Measurements from ENCODE around the gene MRTO4. TPM values are rescaled to one million over a fixed set of nuclear protein-coding genes. Genes with fewer than 3 reads are reported as not detected.
A peak's percentile ranks its signal among the peaks of the same experiment; 100 is the strongest.

The MRTO4 gene
- total RNA-seq, 3 donors from 2014 or later (not counting 1 experiment from before 2014, with no cell fraction given), result 9.7 to 15.8 (median 13.5) TPM

- Mint-ChIP-seq H3K9me3 (no peaks in the 10 kb centered on the region), H3K4me3 (no peak overlapping the region)
- intact Hi-C loops (cut with micrococcal nuclease), result no loop called here
Observed at GRCh38 chr1:19206947-19207346, 44.7 kb upstream of the MRTO4 start.

GRCh38 chr1:19208710-19209438 lies 42.7 kb upstream of the MRTO4 start:
- Mint-ChIP-seq H3K4me1 (peaks cover 52 to 65% of the 10 kb centered on the region in 2 donors), H3K27ac (peak overlapping the region; percentile 99 to 100), H3K27me3 (ENCODE audit: low read depth in 2 of 2) (no peaks in the 10 kb centered on the region), H3K36me3 (no peaks in the 10 kb centered on the region), H3K4me3 (peak overlapping the region; percentile 97), H3K9me3 (no peaks in the 10 kb centered on the region)
- H3K27me3 ChIP-seq (ENCODE audit: control insufficient read depth, insufficient read depth, low read length), result no peaks in the 10 kb centered on the region
- H3K4me3 ChIP-seq (ENCODE audit: low read length), result peak overlapping the region; percentile 84
- 0% methylated on average over 2 of the region's 8 CpGs for WGBS (ENCODE audit: insufficient coverage)
- peaks cover 8% of the 10 kb centered on the region for H3K4me1 ChIP-seq (ENCODE audit: control insufficient read depth, insufficient read depth, low read length)
- peak overlapping the region; percentile 93 for H3K27ac ChIP-seq (ENCODE audit: low read length)
- H3K36me3 ChIP-seq (ENCODE audit: control insufficient read depth, insufficient read depth, low read length), result peaks cover 4% of the 10 kb centered on the region
- intact Hi-C loops (cut with micrococcal nuclease), result no loop called here
- H3K9me3 ChIP-seq (ENCODE audit: control insufficient read depth, insufficient read depth, low read length), result no peaks in the 10 kb centered on the region
- DNase-seq (no peak), ATAC-seq (no peak)
- TF ChIP-seq CTCF (IDR thresholded peaks at IDR 0.05), result no peak

More at GRCh38 chr1:19206947-19207346, 44.7 kb upstream of the MRTO4 start:
- H3K4me1 ChIP-seq (ENCODE audit: control insufficient read depth, insufficient read depth, low read length), result peaks cover 9% of the 10 kb centered on the region
- no peak for ATAC-seq
- no peaks in the 10 kb centered on the region for H3K27me3 Mint-ChIP-seq (ENCODE audit: low read depth in 2 of 2)
- H3K27ac ChIP-seq (ENCODE audit: low read length), result no peak overlapping the region
- no peaks in the 10 kb centered on the region for H3K36me3 Mint-ChIP-seq
- H3K27ac Mint-ChIP-seq, result peak overlapping the region in 1 of 2 donors; percentile 42
- TF ChIP-seq CTCF (IDR thresholded peaks at IDR 0.05), result no peak
- H3K36me3 ChIP-seq (ENCODE audit: control insufficient read depth, insufficient read depth, low read length), result no peaks in the 10 kb centered on the region
- WGBS (ENCODE audit: insufficient coverage), result 47% methylated on average over 3 of the region's 3 CpGs
- no peaks in the 10 kb centered on the region for H3K9me3 ChIP-seq (ENCODE audit: control insufficient read depth, insufficient read depth, low read length)
- H3K27me3 ChIP-seq (ENCODE audit: control insufficient read depth, insufficient read depth, low read length), result no peaks in the 10 kb centered on the region
- H3K4me3 ChIP-seq (ENCODE audit: low read length), result no peak overlapping the region
- peaks cover 49 to 65% of the 10 kb centered on the region in 2 donors for H3K4me1 Mint-ChIP-seq
- DNase-seq, result no peak

GRCh38 chr1:19209439-19209989 lies 42.1 kb upstream of the MRTO4 start:
- intact Hi-C loops (cut with micrococcal nuclease), result no loop called here
- peaks cover 50 to 59% of the 10 kb centered on the region in 2 donors for H3K4me1 Mint-ChIP-seq

More at GRCh38 chr1:19209439-19209989, 42.1 kb upstream of the MRTO4 start:
- ATAC-seq, result peak; percentile 44 to 69 (median 47)
- peak in 1 of 2 donors; percentile 66 for DNase-seq
- peak overlapping the region; percentile 93 for H3K27ac ChIP-seq (ENCODE audit: low read length)
- Mint-ChIP-seq H3K4me3 (peak overlapping the region; percentile 97), H3K9me3 (no peaks in the 10 kb centered on the region), H3K36me3 (no peaks in the 10 kb centered on the region), H3K27me3 (ENCODE audit: low read depth in 2 of 2) (no peaks in the 10 kb centered on the region), H3K27ac (peak overlapping the region; percentile 99 to 100)
- no peak for TF ChIP-seq CTCF (IDR thresholded peaks at IDR 0.05)
- peaks cover 8% of the 10 kb centered on the region for H3K36me3 ChIP-seq (ENCODE audit: control insufficient read depth, insufficient read depth, low read length)
- peak overlapping the region; percentile 84 for H3K4me3 ChIP-seq (ENCODE audit: low read length)
- no peaks in the 10 kb centered on the region for H3K9me3 ChIP-seq (ENCODE audit: control insufficient read depth, insufficient read depth, low read length)
- no peaks in the 10 kb centered on the region for H3K27me3 ChIP-seq (ENCODE audit: control insufficient read depth, insufficient read depth, low read length)
- H3K4me1 ChIP-seq (ENCODE audit: control insufficient read depth, insufficient read depth, low read length), result peaks cover 8% of the 10 kb centered on the region
- WGBS (ENCODE audit: insufficient coverage), result under 1% methylated on average over 27 of the region's 28 CpGs

All from natural killer cell (primary cell).